Astrocyte (in vitro differentiated cells and primary cell): ENCODE results near the gene SFT2D1.

Experiments
- CTCF ChIP-seq: IDR thresholded peaks from 2 replicates; pipeline ENCODE4 v1.5.1; 2011; ENCODE audit warnings: low read depth, mild to moderate bottlenecking, inconsistent platforms, low read length, moderate library complexity; ENCODE audit not compliant: insufficient read depth
- EZH2 ChIP-seq: IDR thresholded peaks from 2 replicates; pipeline ENCODE4 v1.6.1; 2012; ENCODE audit warnings: mild to moderate bottlenecking, low read length, inconsistent platforms; ENCODE audit not compliant: insufficient read depth

GRCh38 chr6:166308769-166309589, 33.4 kb downstream of the SFT2D1 start:
- TF ChIP-seq CTCF (no peak), EZH2 (no peak)
